Duodenal mucosa (tissue), 2 donors: ENCODE measurements around the gene ZNF680.
"Not testable (repeated sequence)": the region's sequence is repeated elsewhere in the genome, so short reads cannot be mapped to it uniquely, and the experiment has no call there.

Experiments used
- H3K27ac ChIP-seq: one replicate; pipeline ENCODE4 v1.7.0; 2013; ENCODE audit warnings: low read depth, low read length
- H3K27me3 ChIP-seq, 2 donors: one replicate each; pipeline ENCODE4 v1.7.0; 2013; ENCODE audit warnings: low read length in 2 of 2, control low read depth in 1 of 2; ENCODE audit not compliant: insufficient read depth in 2 of 2, control insufficient read depth in 1 of 2
- H3K36me3 ChIP-seq, 2 donors: one replicate each; pipeline ENCODE4 v1.7.0; 2013; ENCODE audit warnings: low read length in 2 of 2, control low read depth in 1 of 2; ENCODE audit not compliant: insufficient read depth in 2 of 2, control insufficient read depth in 1 of 2
- H3K4me1 ChIP-seq, 2 donors: one replicate each; pipeline ENCODE4 v1.7.0; 2013; ENCODE audit warnings: low read length in 2 of 2, control low read depth in 1 of 2; ENCODE audit not compliant: insufficient read depth in 2 of 2, control insufficient read depth in 1 of 2
- H3K4me3 ChIP-seq, 2 donors: one replicate each; pipeline ENCODE4 v1.7.0; 2013; ENCODE audit warnings: low read length in 2 of 2, low read depth in 1 of 2
- H3K9ac ChIP-seq, 2 donors: one replicate each; pipeline ENCODE4 v1.7.0; 2013; ENCODE audit warnings: low read length in 2 of 2, low read depth in 1 of 2
- H3K9me3 ChIP-seq, 2 donors: one replicate each; pipeline ENCODE4 v1.7.0; 2013; ENCODE audit warnings: low read length in 2 of 2, control low read depth in 1 of 2; ENCODE audit not compliant: control insufficient read depth in 1 of 2

The ZNF680 gene

DNA sequence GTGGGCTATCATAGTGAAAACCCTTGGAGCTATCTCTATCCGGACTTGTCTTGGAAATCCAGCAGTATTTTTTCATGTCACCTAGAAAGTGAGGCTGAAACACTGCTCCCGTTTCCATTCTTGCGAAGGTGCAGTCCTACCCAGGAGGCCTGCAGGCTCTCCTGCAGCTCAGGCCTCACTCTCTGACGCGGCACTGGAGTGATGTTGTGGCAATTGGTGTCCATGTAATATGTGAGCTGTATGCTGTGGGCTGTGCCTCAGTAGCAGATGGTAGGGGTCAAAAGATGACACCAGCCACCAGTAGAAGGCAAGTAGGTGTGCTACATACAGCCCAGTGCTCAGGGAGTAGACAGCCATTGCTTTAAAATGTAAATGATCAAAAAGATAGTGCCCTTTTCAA lies 28.1 kb upstream of the ZNF680 start:
- no peak overlapping the region for H3K9ac ChIP-seq
- peaks cover 3% of the 10 kb centered on the region in 2 donors for H3K9me3 ChIP-seq
- no peaks in the 10 kb centered on the region for H3K27me3 ChIP-seq
- H3K36me3 ChIP-seq, result no peaks in the 10 kb centered on the region
- no peak overlapping the region for H3K27ac ChIP-seq
- H3K4me3 ChIP-seq, result no peak overlapping the region
- H3K4me1 ChIP-seq, result no peaks in the 10 kb centered on the region

GRCh38 chr7:64581926-64582894 lies 19.3 kb upstream of the ZNF680 start:
- no peak overlapping the region for H3K9ac ChIP-seq
- peaks cover 0 to 5% of the 10 kb centered on the region in 2 donors for H3K9me3 ChIP-seq
- no peaks in the 10 kb centered on the region for H3K36me3 ChIP-seq
- no peak overlapping the region for H3K27ac ChIP-seq
- H3K4me1 ChIP-seq, result no peaks in the 10 kb centered on the region
- no peak overlapping the region for H3K4me3 ChIP-seq
- H3K27me3 ChIP-seq, result no peaks in the 10 kb centered on the region

- no peak overlapping the region for H3K4me3 ChIP-seq
- H3K4me1 ChIP-seq, result no peaks in the 10 kb centered on the region
- H3K27ac ChIP-seq, result no peak overlapping the region
- no peaks in the 10 kb centered on the region for H3K27me3 ChIP-seq
- H3K9me3 ChIP-seq, result peaks cover 0 to 5% of the 10 kb centered on the region in 2 donors
- H3K9ac ChIP-seq, result no peak overlapping the region
- no peaks in the 10 kb centered on the region for H3K36me3 ChIP-seq
These were observed 18.5 kb upstream of the ZNF680 start for GRCh38 chr7:64581391-64581790.

DNA sequence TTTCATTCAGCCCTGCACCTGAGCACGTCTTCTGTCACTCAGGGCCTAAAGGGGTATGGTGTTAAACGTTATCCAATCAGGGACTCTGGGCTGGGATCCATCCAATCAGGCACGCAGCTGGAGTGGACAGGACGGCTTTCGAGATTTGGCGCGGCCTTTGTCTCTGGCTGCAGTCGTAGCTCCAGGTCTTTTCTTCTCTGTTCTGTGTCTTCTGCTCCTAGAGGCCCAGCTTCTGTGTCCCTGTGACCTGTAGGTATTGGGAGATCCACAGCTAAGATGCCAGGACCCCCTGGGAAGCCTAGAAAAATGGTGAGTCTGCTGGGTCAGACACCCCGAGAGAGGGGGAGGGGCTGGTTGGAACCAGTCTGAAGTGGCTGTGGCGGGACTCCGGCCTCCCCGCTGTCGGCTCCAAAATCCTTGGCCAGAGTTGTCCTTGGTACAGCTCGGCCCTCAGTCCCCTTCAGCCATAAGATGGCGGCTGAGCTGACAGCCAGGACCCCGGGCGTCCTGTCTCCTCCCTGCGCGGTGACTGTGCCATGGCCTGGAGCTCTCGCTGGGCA lies 11.7 kb upstream of the ZNF680 start:
- Histone ChIP-seq H3K4me1 (peaks cover 0 to 4% of the 10 kb centered on the region in 2 donors), H3K9ac (no peak overlapping the region), H3K4me3 (peak overlapping the region in 1 of 2 donors; percentile 36), H3K27ac (no peak overlapping the region), H3K9me3 (no peaks in the 10 kb centered on the region), H3K36me3 (no peaks in the 10 kb centered on the region), H3K27me3 (peaks cover 0 to 6% of the 10 kb centered on the region in 2 donors)

- not testable (repeated sequence) for H3K4me1 ChIP-seq, H3K27ac ChIP-seq, H3K9ac ChIP-seq, H3K9me3 ChIP-seq, H3K36me3 ChIP-seq
- Histone ChIP-seq H3K4me3 (peak overlapping the region; percentile 47 to 55), H3K27me3 (peaks cover 5 to 12% of the 10 kb centered on the region in 2 donors)
These were observed 7.4 kb upstream of the ZNF680 start for GRCh38 chr7:64570284-64570605.

DNA sequence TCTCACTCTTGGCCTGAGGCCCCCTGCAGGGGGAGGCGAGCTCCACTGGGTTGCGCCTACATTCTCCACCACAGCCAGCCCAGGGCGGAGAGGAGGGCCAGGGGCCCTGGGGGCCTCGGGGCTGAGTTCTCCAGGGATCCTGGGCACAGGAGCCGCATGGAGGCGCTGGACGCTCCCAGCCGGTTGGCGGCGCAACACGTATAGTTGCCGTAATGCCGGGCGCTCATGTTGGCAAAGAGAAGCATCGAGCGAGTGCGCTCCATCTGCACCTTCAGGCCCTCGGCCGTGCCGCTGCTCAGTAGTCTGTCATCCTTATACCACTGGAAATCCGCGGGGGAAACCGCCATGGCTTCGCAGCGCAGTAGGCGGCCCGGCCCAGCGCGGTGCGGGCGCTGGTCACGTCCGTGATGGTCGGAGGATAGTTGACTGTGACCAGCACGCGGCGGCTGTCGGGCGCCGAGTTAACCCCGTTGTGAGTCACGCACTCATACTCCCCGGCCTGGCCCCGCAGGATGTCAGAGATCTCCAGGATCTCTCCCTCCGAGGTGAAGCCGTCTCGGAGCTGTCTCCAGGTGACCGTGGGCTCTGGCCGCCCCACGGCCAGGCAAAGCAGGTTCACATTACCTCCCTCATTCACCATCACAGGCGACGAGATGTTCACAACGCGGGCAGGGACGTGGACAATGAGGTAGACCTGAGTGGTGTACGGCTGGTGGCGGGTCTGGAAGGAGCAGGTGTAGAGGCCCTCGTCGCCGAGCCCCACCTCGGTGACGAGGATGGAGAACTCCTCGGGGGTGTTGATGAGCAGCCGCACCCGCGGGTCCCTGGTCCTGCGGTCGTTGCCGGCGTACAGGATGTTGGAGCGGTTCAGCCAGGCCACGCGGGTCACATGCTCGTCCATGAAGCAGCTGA lies 6.8 kb upstream of the ZNF680 start:
- H3K36me3 ChIP-seq, H3K9ac ChIP-seq, H3K27ac ChIP-seq, H3K4me1 ChIP-seq, H3K9me3 ChIP-seq: not testable (repeated sequence)
- peak overlapping the region; percentile 47 to 55 for H3K4me3 ChIP-seq
- peaks cover 5 to 12% of the 10 kb centered on the region in 2 donors for H3K27me3 ChIP-seq

- Histone ChIP-seq H3K4me1 (no peaks in the 10 kb centered on the region), H3K9me3 (peaks cover 0 to 5% of the 10 kb centered on the region in 2 donors), H3K27ac (peak overlapping the region; percentile 76), H3K4me3 (peak overlapping the region; percentile 90 to 94), H3K27me3 (no peaks in the 10 kb centered on the region), H3K36me3 (no peaks in the 10 kb centered on the region), H3K9ac (peak overlapping the region; percentile 65 to 72)
These were observed 630 bp downstream of the ZNF680 start for GRCh38 chr7:64562256-64562625.

DNA sequence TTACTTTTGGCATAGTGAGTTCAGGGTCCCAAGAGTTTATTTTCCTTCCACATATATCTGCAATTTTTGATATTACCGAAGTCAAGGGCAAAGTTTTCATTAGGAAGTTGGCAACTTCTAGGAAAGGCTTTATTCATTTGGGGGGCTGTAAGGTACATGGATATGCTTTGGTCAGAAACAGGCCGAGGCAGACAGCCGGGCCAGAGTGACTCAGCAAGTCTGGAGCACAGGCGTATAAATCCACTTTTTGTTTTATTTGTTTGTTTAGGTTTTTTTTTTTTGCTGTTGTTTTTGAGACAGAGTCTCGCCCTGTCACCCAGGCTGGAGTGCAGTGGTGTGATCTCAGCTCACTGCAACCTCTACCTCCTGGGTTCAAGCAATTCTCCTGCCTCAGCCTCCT lies 3.7 kb downstream of the ZNF680 start:
- peaks cover 0 to 5% of the 10 kb centered on the region in 2 donors for H3K9me3 ChIP-seq

DNA sequence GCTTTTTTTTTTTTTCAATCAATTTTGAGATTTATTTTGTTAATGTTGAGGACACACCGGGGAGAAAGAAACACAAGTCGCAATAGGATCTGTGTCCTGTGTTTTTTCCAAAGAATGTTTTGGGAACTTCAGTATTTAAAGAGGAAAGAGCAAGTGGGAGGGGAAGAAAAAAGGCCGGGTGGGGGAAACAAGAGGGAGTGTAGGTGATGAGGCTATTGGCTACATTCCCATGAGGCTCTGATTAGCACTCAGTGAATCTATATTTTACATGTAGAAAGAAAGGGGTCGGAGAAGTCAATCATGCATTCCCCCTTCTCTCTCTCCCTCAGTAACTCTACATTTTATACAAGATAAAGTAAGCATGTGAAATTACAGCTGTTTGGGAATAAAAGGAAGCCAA lies 4.1 kb downstream of the ZNF680 start:
- Histone ChIP-seq H3K27me3 (no peaks in the 10 kb centered on the region), H3K9me3 (peaks cover 0 to 5% of the 10 kb centered on the region in 2 donors), H3K4me3 (no peak overlapping the region), H3K27ac (no peak overlapping the region), H3K36me3 (no peaks in the 10 kb centered on the region), H3K9ac (no peak overlapping the region), H3K4me1 (no peaks in the 10 kb centered on the region)

More for the DNA sequence above, 3.7 kb downstream of the ZNF680 start:
- Histone ChIP-seq H3K27ac (no peak overlapping the region), H3K9ac (no peak overlapping the region), H3K36me3 (no peaks in the 10 kb centered on the region), H3K4me3 (no peak overlapping the region), H3K27me3 (no peaks in the 10 kb centered on the region), H3K4me1 (no peaks in the 10 kb centered on the region)

DNA sequence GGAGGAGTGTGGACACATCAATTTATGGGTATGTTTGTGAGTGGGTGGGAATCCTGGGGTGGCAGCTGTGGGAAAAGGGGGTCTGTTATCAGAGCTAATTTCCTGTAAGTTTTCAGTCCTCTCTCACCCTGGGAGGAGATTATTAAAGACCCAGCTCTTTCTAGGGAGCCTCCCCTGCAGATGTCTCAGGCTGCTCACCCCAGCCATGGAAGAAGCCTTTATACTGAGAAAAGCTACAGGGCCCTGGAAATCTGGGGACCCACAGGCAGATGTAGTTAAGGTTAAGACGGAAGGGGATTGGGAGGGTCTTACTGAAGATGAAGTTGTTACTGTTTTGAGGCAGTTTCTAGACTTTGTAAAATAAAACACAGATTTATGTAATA lies 4.6 kb downstream of the ZNF680 start:
- H3K4me3 ChIP-seq, result no peak overlapping the region
- H3K36me3 ChIP-seq, result no peaks in the 10 kb centered on the region
- H3K27me3 ChIP-seq, result no peaks in the 10 kb centered on the region
- no peak overlapping the region for H3K9ac ChIP-seq
- H3K9me3 ChIP-seq, result peaks cover 2 to 7% of the 10 kb centered on the region in 2 donors
- no peaks in the 10 kb centered on the region for H3K4me1 ChIP-seq
- no peak overlapping the region for H3K27ac ChIP-seq
